Measurements from ENCODE around the gene SLC22A1. TPM values are rescaled to one million over a fixed set of nuclear protein-coding genes. Genes with fewer than 3 reads are reported as not detected.

The SLC22A1 gene
- total and polyA plus RNA-seq, 2 of the 4 experiments (the other 2 are of a cell fraction) = 0.10 TPM; not detected in 1

DNA sequence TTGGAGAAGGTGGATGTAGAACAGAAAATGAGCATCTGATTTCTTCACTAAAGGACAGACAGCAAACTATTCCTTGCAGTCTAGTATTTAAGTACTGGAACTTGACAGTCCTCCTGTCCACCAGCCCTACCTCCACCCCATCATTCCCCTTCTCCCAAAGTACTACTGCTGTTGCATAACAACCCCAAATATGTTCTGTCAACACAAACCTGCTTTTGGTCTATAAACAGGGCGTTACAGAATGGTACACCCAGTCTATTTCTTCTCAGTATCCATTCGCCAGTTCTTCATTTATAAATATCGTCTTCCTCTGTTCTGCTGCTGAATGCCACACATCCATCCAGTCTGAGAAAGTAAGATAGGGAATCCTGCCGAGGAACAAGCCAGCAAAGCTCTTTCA, 27.7 kb upstream of the SLC22A1 start:
- Histone ChIP-seq H3K18ac (ENCODE audit: low read depth, low read length) (no peak overlapping the region), H3K14ac (replicated peaks; ENCODE audit: low read depth, low read length) (no peak overlapping the region), H3K56ac (ENCODE audit: extremely low read depth, insufficient read depth, low read length) (no peak overlapping the region), H2AK9ac (replicated peaks; ENCODE audit: low read depth, low read length, poor library complexity) (no peak overlapping the region), H3K4me3 (ENCODE audit: insufficient read depth, low read depth, low read length) (no peak overlapping the region), H3K4me2 (ENCODE audit: low read depth, low read length) (no peak overlapping the region), H2AK5ac (ENCODE audit: low read depth, low read length) (no peak overlapping the region), H3K9me1 (ENCODE audit: insufficient read depth, low read length) (peaks cover 3% of the 10 kb centered on the region; the same call in 1 of the 2 replicates), H3K27ac (ENCODE audit: insufficient read depth, low read length) (no peak overlapping the region), H3K36me3 (ENCODE audit: control insufficient read depth, insufficient read depth, low read length) (peaks cover 69% of the 10 kb centered on the region), H2BK5ac (ENCODE audit: low read depth, low read length, poor library complexity, severe bottlenecking) (no peak overlapping the region), H3K27me3 (ENCODE audit: control insufficient read depth, insufficient read depth, low read length) (no peaks in the 10 kb centered on the region), H2BK15ac (ENCODE audit: low read depth, low read length) (no peak overlapping the region), H3K23ac (ENCODE audit: low read depth, low read length) (no peak overlapping the region), H3K4me1 (ENCODE audit: control insufficient read depth, insufficient read depth, low read length) (peaks cover under 1% of the 10 kb centered on the region; the same call in 1 of the 2 replicates), H3K9me3 (ENCODE audit: control insufficient read depth, insufficient read depth, low read length) (no peaks in the 10 kb centered on the region), H3K9ac (ENCODE audit: low read depth, low read length) (no peak overlapping the region), H3K4ac (ENCODE audit: low read depth, low read length) (no peak overlapping the region), H2AFZ (replicated peaks; ENCODE audit: low read length, poor library complexity) (no peak overlapping the region), H4K20me1 (ENCODE audit: insufficient read depth, low read length) (no peaks in the 10 kb centered on the region), H4K8ac (ENCODE audit: low read depth in 2 of 2, low read length in 2 of 2) (no peak overlapping the region), H4K5ac (ENCODE audit: low read depth, low read length) (no peak overlapping the region), H2BK20ac (ENCODE audit: low read depth, low read length) (no peak overlapping the region), H4K91ac (ENCODE audit: insufficient read depth, low read depth, low read length) (no peak overlapping the region), H2BK120ac (ENCODE audit: low read depth, low read length) (no peak overlapping the region), H3K79me1 (ENCODE audit: low read depth in 1 of 2, low read length in 2 of 2) (peaks cover 6 to 10% of the 10 kb centered on the region in 2 experiments; a peak in 1 of 4 replicates)
- dilution Hi-C loops (cut with HindIII; ENCODE audit: low sequenced_read_pairs, unreplicated experiment) = no loop called here
- intact Hi-C loops (cut with micrococcal nuclease) = no loop called here
- TF ChIP-seq BHLHE40 (IDR thresholded peaks at IDR 0.05; ENCODE audit: low read depth, low read length) (no peak), RFX5 (IDR thresholded peaks at IDR 0.05; ENCODE audit: low read depth, low read length) (no peak), POLR2A (IDR thresholded peaks at IDR 0.05; ENCODE audit: low read depth, low read length) (no peak), RCOR1 (IDR thresholded peaks at IDR 0.05; ENCODE audit: insufficient replicate concordance, low read length) (no peak), RAD21 (IDR thresholded peaks at IDR 0.05; ENCODE audit: low read length) (no peak), MAFK (IDR thresholded peaks at IDR 0.05; ENCODE audit: low read depth, low read length) (no peak), CEBPB (IDR thresholded peaks at IDR 0.05; ENCODE audit: low read depth, low read length) (no peak), SMC3 (IDR thresholded peaks at IDR 0.05; ENCODE audit: low read depth, low read length) (no peak), MXI1 (IDR thresholded peaks at IDR 0.05; ENCODE audit: borderline replicate concordance, low read depth, low read length) (no peak), NFE2L2 (IDR thresholded peaks at IDR 0.05; ENCODE audit: low read depth, low read length) (no peak), FOS (IDR thresholded peaks at IDR 0.05; ENCODE audit: low read depth, low read length) (no peak), MAZ (IDR thresholded peaks at IDR 0.05; ENCODE audit: borderline replicate concordance, low read depth, low read length) (no peak), CHD1 (IDR thresholded peaks at IDR 0.05; ENCODE audit: low read depth, low read length) (no peak)
- TF ChIP-seq, protein P1, sequence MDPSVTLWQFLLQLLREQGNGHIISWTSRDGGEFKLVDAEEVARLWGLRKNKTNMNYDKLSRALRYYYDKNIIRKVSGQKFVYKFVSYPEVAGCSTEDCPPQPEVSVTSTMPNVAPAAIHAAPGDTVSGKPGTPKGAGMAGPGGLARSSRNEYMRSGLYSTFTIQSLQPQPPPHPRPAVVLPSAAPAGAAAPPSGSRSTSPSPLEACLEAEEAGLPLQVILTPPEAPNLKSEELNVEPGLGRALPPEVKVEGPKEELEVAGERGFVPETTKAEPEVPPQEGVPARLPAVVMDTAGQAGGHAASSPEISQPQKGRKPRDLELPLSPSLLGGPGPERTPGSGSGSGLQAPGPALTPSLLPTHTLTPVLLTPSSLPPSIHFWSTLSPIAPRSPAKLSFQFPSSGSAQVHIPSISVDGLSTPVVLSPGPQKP (IDR thresholded peaks at IDR 0.05; ENCODE audit: borderline replicate concordance, low read depth, low read length) = no peak
- TF ChIP-seq, protein P2, sequence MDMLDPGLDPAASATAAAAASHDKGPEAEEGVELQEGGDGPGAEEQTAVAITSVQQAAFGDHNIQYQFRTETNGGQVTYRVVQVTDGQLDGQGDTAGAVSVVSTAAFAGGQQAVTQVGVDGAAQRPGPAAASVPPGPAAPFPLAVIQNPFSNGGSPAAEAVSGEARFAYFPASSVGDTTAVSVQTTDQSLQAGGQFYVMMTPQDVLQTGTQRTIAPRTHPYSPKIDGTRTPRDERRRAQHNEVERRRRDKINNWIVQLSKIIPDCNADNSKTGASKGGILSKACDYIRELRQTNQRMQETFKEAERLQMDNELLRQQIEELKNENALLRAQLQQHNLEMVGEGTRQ (IDR thresholded peaks at IDR 0.05; ENCODE audit: low read depth, low read length) = no peak
- TF ChIP-seq, protein P3, sequence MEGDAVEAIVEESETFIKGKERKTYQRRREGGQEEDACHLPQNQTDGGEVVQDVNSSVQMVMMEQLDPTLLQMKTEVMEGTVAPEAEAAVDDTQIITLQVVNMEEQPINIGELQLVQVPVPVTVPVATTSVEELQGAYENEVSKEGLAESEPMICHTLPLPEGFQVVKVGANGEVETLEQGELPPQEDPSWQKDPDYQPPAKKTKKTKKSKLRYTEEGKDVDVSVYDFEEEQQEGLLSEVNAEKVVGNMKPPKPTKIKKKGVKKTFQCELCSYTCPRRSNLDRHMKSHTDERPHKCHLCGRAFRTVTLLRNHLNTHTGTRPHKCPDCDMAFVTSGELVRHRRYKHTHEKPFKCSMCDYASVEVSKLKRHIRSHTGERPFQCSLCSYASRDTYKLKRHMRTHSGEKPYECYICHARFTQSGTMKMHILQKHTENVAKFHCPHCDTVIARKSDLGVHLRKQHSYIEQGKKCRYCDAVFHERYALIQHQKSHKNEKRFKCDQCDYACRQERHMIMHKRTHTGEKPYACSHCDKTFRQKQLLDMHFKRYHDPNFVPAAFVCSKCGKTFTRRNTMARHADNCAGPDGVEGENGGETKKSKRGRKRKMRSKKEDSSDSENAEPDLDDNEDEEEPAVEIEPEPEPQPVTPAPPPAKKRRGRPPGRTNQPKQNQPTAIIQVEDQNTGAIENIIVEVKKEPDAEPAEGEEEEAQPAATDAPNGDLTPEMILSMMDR (conservative IDR thresholded peaks at IDR 0.05; ENCODE audit: low read depth, low read length) = no peak
- no peak for DNase-seq
- BruUV-seq (replicated peaks) = no TSS peak
- ChIA-PET CTCF (no interaction called here), POLR2A (ENCODE audit: unreplicated experiment) (no interaction called here)
- ATAC-seq (ENCODE audit: low read depth) = no peak
- WGBS, 2 experiments (ENCODE audit: extremely low coverage in 2 of 2, insufficient read length in 1 of 2) = 100% methylated on average over 2 of the region's 4 CpGs; no CpG with 5 or more reads in 1 of the 2 experiments
- in situ Hi-C loops (cut with MboI; ENCODE audit: low sequenced_read_pairs) = loop anchor here (5.0 kb wide), 1 partner anchor 363 kb away; no protein-coding TSS in a partner anchor
